Stimulated activated CD4-positive, alpha-beta T cell treated with anti-CD3 and anti-CD28 coated beads, Interleukin-2, amount 100 ng/mL, for 24 hours (primary cell): ENCODE results near the gene ZNF292.
"Not testable (repeated sequence)": the region's sequence is repeated elsewhere in the genome, so short reads cannot be mapped to it uniquely, and the experiment has no call there.

ENCODE experiments used
- DNase-seq, 2 donors: peaks; one replicate each; pipeline ENCODE4 v3.0.0-alpha.2; 2020

Gene ZNF292

DNA sequence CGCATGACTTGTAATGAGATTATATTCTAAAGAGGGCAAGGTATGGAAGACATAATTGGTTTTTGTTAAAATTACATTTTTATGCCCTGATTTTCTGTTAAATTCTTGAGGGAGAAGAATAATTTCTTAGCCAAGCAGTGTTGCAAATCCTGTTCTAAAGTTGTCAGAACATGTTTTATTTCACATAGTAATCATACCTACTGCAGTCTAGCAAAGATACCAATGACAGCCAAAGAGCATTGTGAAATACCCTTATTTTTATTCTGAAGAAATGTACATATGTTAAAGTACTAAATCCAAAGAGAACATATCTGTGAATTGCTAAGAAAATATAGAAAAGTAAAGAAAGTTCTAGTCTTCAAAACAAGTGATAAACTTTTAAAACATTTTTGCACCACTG is 127.4 kb downstream of the ZNF292 start:
- no peak for DNase-seq

DNA sequence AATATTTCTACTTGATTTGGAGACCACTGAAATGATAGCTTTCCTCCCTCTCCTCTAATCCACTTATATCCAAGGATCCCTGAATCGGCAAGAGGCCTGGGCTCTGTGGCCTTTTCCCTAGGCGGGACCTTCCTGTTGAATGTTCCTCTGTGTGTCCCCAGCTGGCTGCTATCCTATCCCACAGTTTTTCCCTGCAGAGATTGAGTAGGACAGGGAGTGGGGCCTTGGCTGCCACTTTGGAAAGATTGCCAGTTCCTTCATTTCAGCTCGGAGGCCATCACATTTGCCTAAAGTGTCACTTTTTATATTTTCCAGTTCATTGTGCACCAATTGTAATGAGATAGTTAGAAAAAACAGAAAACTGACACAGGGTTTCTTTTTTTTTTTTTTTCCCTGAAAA is 128.1 kb downstream of the ZNF292 start:
- no peak for DNase-seq

DNA sequence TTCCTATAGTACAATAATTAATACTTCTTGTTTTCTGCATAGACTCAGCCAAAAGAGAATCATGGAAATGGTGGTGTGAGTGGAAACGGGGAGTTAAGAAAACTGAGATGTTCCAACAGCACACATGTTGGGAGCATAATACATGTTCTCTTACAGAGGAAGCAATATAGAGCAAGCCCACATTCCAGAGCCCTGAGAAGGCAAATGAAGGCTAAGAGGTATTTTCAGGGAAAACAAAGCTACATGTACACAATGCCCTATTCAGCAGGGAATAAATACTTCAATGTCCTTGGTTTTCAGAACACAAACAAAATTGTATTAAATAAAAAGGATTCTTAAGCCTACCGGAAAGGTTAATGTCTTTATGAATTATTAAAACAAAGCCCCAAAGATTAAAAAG is 131.9 kb downstream of the ZNF292 start:
- no peak for DNase-seq

DNA sequence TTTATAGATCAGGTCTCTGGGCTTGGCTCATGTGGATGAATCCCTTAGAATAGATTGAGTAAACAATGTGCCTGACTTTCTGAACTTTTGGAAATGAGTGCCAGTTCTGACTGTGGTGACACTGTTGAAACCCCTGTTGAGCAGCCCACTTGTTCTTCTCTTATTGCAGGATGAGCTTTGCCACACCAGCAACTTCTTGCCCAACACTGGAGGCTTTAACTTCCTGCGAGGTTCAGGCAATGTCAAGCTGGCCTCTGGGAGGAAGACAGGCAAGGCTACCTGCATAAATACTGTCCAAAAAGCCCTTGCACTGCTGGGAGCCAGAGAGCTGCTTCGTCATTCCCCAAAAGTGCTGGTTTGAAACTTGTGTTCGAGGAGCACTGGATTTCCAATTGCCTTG is 134.2 kb downstream of the ZNF292 start:
- no peak for DNase-seq

DNA sequence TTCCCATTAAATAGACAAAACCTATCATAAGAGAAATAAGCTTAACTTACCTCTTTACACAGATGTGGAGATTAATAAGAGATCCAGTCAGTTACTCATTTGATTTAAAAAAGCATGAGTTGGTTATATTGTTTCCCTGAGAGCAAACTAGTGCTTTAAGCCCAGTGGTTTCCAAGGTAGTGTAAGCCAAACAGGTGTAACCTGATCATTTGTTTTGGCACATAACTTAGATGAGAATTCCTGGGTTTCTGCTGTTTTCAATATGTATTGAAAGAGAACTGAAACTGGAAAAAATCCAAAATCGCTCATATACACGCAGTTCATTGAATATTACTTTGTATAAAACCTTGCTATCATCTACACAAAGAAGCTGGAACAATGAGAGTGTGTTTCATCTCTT is 136.5 kb downstream of the ZNF292 start:
- no peak for DNase-seq

DNA sequence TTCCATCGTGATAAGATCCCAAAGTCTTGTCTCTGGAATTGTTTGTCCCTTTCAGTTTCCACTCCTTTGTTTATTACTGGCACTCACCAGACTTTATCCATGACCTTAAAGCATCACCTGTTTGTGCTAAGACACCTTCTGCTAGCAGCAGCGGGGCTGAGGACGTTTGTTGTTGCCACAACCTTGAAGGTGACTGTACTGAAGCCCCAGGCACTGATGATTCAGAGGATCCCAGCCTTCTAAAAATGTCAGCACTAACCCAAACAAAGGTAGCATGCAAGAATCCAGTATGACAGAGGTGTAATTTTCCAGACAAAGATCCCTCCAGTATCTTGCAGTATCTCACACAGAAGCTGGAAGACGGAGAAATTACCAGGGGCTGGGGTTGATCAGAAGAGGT is 138.2 kb downstream of the ZNF292 start:
- DNase-seq = no peak

DNA sequence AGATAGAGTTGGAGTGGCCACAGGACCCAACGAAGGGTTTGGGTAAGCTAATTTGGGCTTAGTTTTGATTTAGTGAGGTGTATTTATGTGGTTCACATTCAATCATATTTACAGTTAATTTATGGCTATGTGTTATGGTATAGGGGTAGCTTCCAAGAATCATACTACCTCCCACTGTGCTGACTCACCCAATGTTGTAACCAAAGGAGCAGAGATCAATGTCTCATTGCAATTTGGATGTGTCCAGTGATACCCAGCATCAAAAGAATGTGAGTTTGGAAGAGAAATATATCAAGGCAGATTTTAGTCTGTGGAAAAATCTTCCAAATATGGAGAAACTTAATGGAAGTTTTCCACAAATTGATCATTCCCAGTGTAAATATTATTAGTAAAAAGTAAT is 141.8 kb downstream of the ZNF292 start:
- no peak for DNase-seq

DNA sequence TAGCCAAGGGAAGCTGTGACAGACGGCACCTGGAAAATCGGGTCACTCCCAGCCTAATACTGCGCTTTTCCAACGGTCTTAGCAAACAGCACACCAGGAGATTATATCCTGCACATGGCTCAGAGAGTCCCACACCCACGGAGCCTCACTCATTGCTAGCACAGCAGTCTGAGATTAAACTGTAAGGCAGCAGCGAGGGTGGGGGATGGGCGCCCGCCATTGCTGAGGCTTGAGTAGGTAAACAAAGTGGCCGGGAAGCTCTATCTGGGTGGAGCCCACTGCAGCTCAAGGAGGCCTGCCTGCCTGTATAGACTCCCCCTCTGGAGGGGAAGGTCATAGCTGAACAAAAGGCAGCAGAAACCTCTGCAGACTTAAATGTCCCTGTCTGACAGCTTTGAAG is 145.9 kb downstream of the ZNF292 start:
- not testable (repeated sequence) for DNase-seq

DNA sequence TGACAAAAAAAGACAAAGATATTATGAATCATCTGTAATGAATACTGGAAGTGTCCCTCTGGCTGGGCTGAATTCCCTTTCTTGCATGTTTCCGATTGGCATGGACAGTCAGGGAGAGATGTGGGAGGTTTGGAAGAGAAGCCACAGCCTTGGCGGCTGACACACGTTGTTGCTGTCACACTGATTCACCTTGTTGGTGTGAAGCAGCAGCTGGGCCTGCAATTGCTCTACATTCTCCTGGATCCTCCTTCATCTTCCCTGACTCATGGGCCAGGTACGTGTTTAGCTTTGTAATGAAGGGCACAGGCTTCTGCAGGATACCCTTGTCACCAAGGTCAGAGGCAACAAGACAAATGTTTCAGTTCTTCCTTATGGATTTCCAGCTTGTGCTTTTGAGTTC is 153.6 kb downstream of the ZNF292 start:
- no peak for DNase-seq

DNA sequence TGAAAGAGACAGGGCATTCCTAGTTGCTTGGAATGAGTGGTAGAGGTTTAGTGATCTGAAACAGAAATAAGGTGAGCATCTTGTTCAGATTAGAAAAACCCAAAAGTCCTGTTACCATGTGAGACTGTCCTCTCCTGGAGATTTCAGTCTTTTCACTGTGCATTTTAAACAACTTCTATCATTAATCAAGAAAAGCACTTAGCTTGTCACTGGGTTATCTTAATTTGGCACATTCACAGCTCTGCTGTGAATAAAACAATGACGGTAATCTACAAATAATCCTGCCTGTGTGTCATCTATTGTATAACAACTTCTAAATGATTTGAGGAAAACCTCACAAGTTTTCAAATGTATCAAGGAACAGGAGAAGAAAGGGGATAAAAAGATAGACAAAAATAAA is 157.5 kb downstream of the ZNF292 start:
- no peak for DNase-seq
